KBM-7 (cell line): Measurements from ENCODE around the gene ANOS1.
A peak's percentile ranks its signal among the peaks of the same experiment; 100 is the strongest.
"Not testable (repeated sequence)": the region's sequence is repeated elsewhere in the genome, so short reads cannot be mapped to it uniquely, and the experiment has no call there.

Experiments used
- DNase-seq: peaks from one replicate; pipeline ENCODE4 v3.0.0-alpha.2; 2015
- in situ Hi-C: fragments of 300-500 bp; cut with MboI; formaldehyde crosslinking; loops from 2 replicates; pipeline ENCODE4 v1.14.3; 2020; ENCODE audit warnings: low sequenced_read_pairs, low pct_unique_long_range_greater_than_20kb, mixed read lengths

Gene ANOS1

DNA sequence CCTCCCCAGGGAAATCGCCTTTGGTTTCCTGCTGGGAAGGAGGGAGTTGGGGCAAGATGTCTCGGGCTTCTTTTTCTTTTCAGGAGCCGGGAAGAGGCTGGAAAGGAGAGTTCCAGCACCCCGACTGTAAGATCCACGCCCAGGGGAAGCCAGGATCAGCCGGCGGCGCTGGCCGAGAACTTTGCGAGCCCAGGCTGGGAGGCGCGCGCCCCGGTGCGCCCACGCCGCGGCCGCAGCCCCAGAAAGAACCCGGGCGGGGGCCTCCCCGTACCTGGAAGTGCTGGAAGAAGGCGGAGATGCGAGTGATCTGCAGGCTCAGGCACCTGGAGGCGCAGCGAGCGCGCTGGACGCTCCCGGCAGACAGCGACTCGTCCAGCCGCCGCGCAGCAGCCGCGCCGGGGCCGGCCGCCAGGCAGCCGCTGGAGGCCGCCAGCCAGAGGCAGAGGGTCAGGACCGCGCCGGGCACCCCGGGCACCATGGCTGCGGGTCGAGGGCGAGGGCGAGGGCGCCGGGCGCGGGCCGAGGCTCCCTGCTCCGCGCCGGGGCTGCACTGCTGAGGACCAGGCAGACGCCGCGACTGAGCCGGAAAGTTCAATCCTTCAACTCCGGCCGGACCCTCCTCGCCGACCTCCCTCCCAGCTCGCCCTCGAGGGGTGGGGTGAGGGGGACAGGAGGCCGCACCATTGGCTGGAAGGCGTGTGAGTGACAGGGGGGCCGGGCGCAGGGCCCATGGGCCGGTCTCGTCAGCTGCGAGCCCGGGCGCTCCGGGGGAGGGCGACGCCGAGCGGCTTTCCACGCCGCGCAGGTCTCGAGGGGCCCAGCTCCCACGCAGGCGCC is at the start of gene ANOS1:
Gene ANOS1 (minus strand): TSS at position 579 of the 837 bp plus-strand sequence. CDS start 101 bp downstream, at position 478.
- in situ Hi-C loops = no loop called here
- DNase-seq = no peak

DNA sequence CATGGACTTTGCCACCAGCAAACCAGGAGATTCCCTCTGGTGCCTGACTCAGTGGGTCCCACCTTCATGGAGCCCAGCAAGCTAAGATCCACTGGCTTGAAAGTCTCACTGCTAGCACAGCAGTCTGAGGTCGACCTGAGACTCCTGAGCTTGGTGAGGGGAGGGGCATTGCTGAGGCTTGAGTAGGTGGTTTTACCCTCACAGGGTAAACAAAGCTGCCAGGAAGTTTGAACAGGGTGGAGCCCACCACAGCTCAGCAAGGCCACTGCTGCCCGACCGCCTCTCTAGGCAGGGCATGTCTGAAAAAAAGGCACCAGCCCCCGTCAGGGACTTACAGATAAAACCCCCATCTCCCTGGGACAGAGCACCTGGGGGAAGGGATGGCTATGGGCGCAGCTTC is 41.2 kb upstream of the ANOS1 start:
- in situ Hi-C loops = no loop called here
- no peak for DNase-seq

GRCh38 chrX:8760021-8760420 is 28.1 kb upstream of the ANOS1 start:
- in situ Hi-C loops = no loop called here
- DNase-seq = no peak

DNA sequence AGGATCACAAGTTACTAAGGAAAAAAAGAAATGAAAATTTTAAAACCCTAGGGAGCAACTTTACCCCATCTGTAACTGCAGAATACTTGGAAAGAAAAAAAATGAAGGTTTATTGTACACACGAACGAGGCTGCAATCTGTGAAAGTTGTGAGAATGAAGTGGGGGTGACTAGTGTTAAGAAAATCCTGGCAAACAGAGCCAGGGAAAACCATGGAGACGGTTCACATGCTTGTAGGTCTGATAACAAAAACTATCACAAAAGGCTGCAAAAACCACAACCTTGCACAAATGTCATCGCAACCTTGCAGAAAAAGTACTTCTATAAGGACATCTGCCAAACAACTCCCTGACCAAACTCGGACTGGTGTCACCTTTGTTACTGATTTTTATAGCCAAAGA is 26.8 kb upstream of the ANOS1 start:
- in situ Hi-C loops, DNase-seq: not testable (repeated sequence)

- DNase-seq, in situ Hi-C loops: not testable (repeated sequence)
These were observed 25.9 kb upstream of the ANOS1 start for GRCh38 chrX:8757609-8758389.

DNA sequence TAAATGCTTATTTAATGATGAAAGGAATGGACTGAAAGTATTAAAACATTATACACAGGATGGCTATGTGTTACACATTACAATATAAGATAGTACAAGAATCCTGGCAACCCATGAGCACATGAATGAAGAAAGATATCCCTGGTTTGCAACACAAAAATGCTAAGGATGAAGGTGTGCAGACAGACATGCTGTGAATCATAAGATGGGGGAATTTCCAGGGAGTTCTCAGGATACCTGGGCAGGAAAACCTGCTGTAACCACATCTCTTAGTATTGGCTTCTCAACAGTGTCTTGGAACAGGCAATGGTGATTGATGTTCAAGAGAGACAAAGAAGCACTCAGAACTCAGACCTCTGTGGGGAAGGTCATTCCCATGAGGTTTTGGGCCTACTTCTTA is 23.9 kb upstream of the ANOS1 start:
- in situ Hi-C loops = no loop called here
- no peak for DNase-seq

GRCh38 chrX:8755116-8755515 is 23.2 kb upstream of the ANOS1 start:
- peak; percentile 38 for DNase-seq
- in situ Hi-C loops = no loop called here

GRCh38 chrX:8749697-8750096 is 17.8 kb upstream of the ANOS1 start:
- in situ Hi-C loops = no loop called here
- no peak for DNase-seq

GRCh38 chrX:8748855-8749254 is 16.9 kb upstream of the ANOS1 start:
- peak; percentile 64 for DNase-seq

DNA sequence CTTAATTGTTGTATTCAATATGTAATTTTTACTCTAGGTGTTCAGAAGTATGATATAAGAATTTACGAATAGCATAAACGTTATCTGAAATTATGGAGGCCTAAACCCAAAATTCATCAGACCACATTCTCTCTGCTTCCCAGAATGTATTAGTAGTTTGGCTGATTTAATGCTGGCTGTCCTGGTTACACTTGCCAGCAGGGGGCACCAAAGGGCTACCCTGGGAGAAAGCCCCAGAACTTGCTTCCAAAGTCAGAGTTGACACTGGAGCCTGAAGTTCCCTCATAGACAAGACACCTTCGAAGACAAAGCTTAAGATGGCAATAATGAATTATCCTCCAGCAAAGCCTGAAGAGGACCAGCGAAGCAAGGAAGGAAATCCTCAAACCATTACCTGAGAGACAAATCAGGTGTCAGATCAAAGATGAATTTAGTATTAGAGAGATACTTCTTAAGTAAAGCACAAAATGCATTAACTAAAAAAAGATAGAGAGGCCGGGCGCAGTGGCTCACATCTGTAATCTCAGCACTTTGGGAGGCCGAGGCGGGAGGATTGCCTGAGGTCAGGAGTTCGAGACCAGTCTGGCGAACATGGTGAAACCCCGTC is 11.3 kb upstream of the ANOS1 start:
- in situ Hi-C loops = no loop called here
- peak; percentile 65 for DNase-seq

More at GRCh38 chrX:8748855-8749254, 16.9 kb upstream of the ANOS1 start:
- in situ Hi-C loops = no loop called here

DNA sequence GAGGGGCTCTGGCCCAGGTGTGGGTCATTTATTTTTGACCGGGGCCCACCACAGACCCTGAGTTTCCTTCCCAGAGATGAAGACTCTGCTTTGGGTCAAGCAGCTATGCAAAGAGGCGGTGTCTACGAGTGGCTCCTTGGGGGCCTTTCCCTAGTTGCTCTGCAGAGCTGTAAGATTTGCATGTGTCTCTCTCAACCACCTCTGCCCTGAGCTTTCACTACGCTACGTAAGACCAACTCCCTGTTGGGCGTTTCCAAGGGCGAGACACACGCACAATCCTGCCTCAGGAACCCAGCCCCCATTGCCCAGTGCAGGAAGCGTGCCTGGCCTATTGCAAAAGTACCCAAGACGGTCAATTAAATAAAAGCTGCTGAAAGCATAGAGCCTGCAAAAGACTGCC is 10.0 kb upstream of the ANOS1 start:
- in situ Hi-C loops = no loop called here
- DNase-seq = no peak

DNA sequence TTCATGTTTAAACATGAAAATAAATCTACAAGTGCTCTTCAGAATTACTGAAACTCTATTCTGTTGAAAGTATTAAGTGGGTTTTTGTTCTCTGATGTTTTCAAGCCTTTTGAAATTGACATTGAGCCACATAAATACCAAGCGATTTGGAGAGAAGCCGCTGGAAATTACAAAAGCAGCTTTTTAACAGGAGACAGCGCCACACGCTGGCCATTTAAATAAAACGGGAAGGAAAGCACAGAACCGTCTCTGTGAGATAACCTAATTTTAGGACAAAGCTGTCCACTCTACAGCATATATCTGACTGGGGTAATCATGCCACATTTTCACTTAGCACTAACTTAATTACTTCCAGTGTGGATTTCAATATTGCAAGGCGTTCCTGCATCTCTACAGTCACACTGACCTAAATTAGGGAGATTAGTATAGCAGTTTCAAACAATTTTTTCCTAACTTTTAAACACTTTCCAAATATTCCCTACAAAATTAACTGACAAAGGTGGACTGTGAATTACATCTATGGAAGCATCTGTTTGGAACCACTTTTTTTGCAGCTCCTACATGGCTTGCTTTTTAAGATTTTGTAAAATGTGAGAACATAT is 6.8 kb upstream of the ANOS1 start:
- in situ Hi-C loops = no loop called here
- peak; percentile 53 for DNase-seq

DNA sequence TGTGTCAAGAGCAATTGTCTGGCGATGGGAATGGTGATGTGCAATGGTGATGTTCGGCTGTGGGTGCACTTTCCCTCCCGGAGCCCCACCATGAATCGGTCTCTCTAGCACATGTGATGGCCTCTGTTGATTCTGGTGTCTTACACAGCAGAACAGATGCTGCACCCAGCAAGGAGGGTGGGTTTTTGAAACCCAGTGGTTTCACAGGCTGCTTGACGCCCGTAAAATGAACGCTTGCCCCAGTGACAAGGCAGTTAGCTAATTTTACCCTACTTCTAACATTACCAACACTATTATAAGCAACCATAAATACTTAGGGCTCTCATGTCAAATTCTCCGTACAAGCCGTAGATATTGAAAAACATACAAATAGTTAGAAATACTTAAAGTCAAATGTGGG is 5.9 kb upstream of the ANOS1 start:
- in situ Hi-C loops = no loop called here
- no peak for DNase-seq

- in situ Hi-C loops = no loop called here
- no peak for DNase-seq
These were observed 952 bp downstream of the ANOS1 start for GRCh38 chrX:8730812-8731558.

DNA sequence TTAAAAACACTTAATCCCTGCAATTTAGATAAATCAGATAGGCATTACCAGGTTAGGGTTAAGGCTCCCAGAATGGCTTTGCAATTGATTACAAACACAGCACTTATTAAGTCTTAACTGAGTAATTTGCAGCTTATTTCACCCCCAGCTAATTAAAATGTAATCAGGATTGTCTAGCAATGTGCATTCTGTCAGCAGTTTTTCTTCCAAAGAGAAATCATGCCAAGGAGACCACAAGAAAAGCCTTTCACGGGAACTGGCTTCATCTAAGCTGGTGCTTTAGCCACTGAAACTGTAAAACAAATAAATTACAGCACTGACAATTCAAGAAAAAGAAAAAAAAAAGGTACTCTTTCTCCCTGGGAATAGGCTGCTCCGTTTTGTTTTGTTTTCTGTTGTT is 2.1 kb downstream of the ANOS1 start:
- DNase-seq = no peak
- in situ Hi-C loops = no loop called here

- in situ Hi-C loops = no loop called here
- DNase-seq = no peak
These were observed 2.9 kb downstream of the ANOS1 start for GRCh38 chrX:8728932-8729535.

DNA sequence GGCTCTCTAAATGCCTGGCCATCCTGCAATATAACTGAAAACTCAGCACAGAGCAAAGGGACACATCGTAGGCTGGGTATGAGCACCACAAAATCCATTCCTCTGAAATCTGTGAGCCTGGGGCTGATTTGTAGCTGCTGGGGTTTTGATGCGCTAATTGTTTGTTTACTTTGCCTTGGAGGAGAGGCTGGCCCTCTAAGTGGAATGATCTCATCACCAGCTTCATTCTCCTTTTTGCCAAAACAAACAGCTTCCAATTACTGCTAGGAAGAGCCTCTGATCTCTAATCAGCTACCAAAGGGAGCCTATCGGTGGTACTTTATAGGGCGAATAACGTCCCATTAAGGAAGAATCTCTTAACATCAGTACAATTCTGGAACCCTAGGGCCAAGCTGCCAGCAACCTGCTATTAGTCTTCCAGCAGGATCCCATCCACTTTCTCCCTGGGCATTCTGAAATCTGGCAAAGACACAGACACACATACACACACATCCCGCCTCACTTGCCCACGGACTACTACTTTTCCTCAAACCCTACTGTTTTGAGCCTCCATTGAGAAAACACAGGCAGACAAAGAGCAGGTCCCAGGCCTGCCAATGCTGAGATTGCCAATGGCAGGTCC is 5.8 kb downstream of the ANOS1 start:
- in situ Hi-C loops = no loop called here
- DNase-seq = no peak

GRCh38 chrX:8724300-8724699 is 7.6 kb downstream of the ANOS1 start:
- peak; percentile 15 for DNase-seq
- in situ Hi-C loops = no loop called here
